HG02970 (cell line): ENCODE results near the gene CDA.
"Not testable (repeated sequence)": the region's sequence is repeated elsewhere in the genome, so short reads cannot be mapped to it uniquely, and the experiment has no call there.

Source experiments
- ATAC-seq: cut with Tn5 transposase; IDR thresholded peaks from one replicate; pipeline ENCODE4 v1.9.1; 2021; ENCODE audit warnings: mild to moderate bottlenecking, moderate library complexity, moderate number of reproducible peaks; ENCODE audit not compliant: unreplicated experiment, low FRiP score

Gene CDA

GRCh38 chr1:20584890-20585289 is 4.0 kb upstream of the CDA start:
- ATAC-seq = no peak

GRCh38 chr1:20586953-20587660 is 1.8 kb upstream of the CDA start:
- no peak for ATAC-seq

DNA sequence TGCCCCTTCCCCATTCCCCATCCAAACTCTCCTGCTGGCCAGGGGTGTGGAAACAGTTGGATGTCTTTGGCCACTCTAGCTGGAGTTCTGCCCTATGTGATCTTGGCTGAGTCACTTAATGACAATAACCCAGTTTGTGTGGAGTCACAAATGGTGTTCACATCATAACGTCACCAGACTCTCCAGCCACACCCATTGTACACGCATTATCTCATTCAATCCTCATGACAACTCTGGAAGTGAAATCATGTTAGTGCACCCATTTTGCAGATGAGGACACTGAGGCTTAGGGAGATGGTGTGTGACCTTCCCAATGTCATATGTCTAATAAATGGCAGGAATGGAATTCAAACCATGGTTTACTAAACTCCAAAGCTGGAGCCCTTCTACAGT is 1.2 kb upstream of the CDA start:
- ATAC-seq = no peak

DNA sequence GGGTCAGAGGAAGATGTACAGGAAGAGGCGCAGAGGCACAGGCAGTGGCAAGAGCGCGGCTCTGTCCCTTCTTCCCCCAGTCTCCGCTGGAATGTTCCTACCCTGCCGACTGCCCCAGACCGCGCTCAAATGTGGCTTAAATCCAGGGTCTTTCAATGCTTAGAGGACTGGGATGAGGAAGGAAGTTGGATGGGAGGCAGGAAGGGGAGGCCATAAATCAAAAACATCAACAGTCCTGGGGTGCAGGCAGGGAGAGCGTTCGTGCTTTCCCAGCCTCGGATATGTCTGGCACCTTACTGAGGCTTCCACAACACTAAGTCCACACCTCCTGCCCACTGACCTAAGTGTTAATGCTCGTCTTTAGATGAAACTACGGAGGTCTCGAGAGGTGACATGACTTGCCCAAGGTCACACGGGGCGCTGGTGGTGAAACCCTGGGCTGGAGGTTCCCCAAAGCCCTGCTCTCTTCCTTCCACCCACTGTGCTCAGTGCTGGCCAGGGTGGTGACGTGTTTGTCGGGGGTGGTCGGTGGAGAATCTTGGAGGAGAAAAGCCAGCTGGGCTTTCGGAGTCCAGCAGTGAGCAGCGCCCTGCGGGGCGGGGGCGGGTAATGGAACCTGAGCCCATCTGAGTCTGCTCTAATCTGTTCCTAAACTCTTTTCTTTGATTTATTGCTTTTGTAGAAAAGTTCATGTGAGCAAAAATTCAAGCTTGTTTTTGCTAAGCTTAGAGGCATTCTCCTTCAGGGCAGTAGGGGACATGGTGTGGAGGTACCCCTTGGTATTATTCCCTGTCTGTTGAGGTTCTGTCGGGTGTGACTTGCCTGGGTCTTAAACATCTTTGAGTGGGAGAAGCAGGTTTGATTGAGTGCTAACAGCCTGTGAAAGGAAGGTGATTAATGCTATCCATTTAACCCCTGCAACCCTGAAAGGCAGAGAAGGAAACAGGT is 708 bp downstream of the CDA start:
- no peak for ATAC-seq

GRCh38 chr1:20590306-20590777 is 1.4 kb downstream of the CDA start:
- no peak for ATAC-seq

DNA sequence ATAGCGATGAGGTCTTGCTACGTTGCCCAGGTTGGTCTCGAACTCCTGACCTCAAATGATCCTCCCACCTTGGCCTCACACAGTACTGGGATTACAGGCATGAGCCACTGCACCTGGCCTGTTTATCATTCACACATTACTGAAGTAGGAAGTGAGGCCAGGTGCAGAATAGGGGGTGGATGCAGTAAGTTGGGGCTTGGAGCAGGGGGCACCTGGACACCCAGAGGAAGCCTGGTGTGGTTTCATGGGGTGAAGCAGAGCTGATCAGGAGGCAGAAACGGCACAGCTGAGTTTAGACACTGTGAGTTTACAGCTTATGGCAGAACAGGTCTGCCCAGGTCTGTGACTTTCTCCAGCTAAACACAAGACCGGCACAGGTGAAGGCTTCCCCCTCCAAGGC is 4.9 kb downstream of the CDA start:
- ATAC-seq = no peak

- no peak for ATAC-seq
Observed at GRCh38 chr1:20594746-20595145, 5.8 kb downstream of the CDA start.

DNA sequence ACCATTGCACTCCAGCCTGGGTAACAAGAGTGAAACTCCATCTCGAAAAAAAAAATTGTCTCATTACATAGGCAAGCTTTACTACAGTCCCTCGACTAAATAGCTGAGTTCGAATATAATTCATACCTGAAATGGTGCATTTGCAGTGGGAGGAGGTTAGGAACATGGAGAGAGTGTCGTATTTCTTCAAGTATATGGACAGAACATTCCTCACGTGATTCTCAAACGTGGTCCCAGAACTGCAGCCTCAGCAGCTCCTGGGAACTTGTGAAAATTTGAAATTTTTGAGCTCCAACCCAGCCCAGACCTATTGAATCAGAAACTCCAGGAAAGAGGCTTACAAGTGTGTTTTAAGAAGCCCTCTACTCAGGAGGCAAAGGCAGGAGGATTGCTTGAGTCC is 7.2 kb downstream of the CDA start:
- no peak for ATAC-seq

DNA sequence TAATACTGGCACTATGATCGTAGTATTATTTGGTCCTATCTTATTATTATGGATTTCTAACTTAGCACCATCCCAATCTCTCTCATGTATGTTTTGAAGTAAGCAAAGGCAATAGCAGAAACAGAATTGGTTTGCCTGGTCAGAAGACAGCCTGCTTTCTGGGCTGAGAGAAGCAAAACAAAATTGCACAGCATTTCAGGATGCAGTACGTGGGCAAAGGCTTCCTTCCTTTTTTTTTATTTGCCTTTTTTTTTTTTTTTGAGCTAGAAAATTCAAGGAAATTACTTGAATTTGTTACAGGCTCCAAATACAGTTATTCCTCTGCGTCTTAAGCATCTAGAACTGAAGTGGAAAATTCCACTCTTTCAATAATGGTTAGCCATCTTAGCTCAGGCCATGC is 8.8 kb downstream of the CDA start:
- no peak for ATAC-seq

- no peak for ATAC-seq
Observed at GRCh38 chr1:20600156-20600555, 11.3 kb downstream of the CDA start.

DNA sequence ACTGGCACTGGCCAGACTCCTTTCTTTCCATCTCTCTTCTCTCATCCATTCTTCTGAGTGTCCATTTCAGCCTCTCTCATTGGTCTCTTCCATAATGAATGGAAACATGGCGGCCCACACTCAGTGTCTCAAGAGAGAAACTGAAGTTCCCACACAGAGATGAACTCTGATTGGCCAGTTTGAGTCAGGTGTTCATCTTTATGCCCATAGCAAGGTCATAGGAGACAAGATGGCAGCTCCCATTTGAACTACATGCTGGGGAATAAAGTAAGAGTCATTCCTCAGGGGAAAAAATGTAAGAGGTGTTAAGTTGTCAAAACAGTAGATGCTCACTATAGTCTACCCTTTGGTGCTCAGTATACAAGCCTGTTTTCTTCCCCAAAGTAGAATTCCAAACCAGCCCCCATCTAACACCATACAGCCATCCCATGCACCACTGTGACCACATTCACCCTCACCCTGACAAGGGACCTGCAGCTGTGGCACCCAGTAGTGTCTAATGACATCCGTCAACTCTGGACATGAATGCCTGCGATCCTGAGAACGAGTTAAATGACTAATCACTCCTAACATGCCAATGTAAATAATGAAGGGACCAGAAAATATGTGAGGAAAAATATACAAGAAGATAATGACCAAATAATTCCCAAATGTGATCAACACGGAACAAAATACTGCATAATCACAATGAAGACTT is 12.4 kb downstream of the CDA start:
- no peak for ATAC-seq

GRCh38 chr1:20602851-20603450 is 14.1 kb downstream of the CDA start:
- ATAC-seq = no peak

DNA sequence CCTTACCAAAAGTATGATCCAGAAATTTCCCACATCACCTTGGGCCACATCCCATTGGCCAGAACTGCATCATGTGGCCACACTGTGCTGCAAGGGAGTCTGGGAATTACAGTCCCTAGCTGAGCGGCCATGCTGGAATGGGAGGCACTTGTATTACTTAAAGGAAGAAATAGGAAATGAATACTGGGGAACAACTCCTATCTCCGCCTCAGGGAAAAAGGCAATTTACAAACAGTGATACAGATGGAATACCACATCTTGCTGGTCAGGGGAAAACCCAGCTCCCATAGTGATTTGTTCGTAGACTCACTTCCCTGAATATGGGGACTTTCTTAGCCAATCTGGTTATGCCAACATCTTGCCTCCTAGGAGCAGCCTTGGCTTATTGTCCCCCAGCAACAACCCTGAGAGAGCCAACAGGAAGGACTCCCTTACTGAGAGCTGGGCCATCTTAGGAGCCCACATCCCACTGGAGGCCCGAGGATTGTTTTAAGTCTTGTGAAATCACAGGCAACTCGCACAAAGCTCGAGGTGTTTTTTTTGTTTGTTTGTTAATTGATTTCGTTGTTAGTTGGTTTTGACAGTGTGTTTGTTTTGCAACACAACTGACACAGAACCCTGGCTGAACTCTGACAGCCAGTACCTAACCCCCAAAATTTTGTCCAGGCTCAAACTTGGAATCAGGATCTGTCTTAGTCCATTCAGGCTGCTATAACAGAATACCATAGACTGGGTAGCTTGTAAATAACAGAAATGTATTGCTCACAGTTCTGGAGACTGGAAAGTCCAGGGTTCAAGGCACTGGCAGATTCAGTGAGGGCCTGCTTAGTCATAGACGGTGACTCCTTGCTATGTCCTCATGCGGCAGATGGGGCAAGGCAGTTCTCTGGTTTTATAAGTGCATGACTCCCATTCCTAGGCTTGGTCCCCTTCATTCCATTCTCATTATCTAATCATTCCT is 14.9 kb downstream of the CDA start:
- no peak for ATAC-seq

- no peak for ATAC-seq
Observed at GRCh38 chr1:20604678-20605077, 15.8 kb downstream of the CDA start.

DNA sequence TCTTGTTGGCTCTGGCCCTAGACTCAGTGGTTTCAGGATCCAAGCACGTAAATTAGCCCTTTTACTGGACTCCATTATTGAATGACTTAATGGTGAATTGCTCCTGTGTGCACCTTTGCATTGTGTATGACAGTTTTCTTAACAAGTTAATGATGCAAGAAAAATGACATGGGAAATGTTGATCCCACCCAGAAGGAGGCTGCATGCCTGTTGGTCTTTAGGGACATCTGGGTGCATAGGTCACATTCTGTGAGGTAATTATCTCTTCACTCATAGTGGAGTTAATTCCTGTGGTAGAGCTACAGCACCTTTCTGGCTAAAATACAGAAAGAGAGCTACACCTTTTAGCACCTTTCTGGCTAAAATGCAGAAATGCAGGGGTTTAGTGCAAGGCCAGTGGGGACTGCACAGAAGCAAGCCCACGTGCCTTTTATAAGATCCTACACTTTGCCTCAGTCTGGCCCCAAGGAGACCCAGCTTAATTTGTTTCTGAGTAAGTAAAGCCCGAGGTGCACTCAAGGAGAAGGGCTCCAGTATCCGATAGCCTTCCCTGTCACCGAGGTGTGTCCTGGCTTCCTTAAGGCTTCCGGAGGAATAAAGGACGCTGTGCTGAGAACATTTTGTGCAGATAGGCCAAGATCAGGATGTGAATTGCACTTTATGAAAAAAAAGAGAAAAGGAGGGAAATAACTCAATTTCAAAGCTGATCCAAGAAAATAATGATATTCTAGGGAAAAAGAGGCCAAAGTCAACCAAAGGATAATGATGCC is 18.1 kb downstream of the CDA start:
- ATAC-seq = not testable (repeated sequence)

DNA sequence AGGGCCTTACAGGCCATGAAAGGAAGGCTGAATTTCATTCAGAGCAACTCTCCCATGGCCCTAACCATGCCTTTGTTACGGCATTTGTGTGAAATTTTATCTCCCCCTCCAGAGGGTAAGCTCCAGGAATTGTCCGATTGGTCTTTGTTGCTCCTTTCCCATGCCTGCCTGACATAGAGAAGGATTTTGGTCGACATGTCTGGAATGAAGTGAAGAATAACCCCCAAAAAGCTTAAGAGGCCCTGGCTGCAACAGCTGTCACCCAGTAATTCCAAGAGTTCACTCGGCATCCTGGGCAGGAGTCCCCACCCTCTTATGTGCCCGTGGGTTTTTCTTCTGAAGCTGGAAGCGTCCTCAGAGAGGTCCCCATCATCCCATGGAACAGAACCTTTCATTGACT is 20.6 kb downstream of the CDA start:
- ATAC-seq = no peak

- no peak for ATAC-seq
Observed at GRCh38 chr1:20610970-20611369, 22.1 kb downstream of the CDA start.

GRCh38 chr1:20611652-20612051 is 22.8 kb downstream of the CDA start:
- no peak for ATAC-seq

DNA sequence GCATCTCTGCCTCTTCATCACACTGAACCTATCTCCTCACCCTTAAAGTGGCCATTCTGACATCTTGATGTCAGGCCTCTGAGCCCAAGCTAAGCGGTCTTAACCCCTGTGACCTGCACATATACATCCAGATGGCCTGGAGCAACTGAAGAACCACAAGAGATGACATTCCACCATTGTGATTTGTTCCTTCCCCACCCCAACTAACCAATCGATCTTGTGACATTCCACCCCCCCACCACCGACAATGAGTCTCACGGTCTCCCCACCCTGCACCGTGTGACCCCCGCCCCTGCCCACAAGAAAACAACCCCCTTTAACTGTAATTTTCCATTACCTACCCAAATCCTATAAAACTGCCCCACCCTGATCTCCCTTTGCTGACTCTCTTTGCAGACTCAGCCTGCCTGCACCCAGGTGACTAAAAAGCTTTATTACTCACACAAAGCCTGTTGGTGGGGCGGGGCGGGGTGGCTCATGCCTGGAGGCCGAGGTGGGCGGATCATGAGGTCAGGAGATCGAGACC is 23.4 kb downstream of the CDA start:
- no peak for ATAC-seq
